Endometrium (tissue), 2 donors: Measurements from ENCODE around the gene HOXB3.

Source experiments
- FAIRE-seq: peaks from 2 replicates; lab custom pipeline; 2012; peaks lifted over from hg19 to GRCh38; lab: Jason Lieb, UNC
- donor health status: control.
- donor health status: control.

Gene HOXB3

DNA sequence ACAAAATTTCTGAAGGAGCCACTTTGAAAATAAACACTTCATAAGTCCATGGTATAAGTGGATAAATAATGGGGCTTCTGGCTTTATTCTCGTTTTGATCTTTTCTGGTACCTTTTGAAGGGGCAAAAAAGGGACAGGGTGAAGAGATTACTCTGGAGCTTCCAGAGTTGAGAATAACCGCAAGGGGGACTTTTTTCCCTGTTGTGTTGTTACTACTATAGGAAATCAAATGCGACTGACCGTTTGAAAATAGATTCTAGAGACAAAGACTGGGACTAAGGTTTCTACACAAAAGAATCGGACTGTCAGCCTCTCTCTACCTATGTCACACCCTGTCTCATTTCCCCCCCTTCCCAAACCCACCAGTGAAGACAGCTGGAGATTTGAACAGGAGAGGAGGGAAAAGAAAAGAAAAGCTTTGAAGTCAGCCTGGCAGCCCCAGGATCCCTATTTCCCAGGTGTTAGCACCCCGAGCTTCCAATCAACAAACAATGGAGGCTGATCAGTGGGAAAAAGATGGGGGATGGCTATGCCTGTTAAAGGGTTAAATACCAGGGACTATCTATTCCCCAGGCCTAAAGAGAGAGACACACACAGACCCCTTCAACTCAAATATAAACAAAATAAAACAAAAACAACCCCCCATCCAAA lies 20.2 kb downstream of the HOXB3 start:
- FAIRE-seq, result no peak

DNA sequence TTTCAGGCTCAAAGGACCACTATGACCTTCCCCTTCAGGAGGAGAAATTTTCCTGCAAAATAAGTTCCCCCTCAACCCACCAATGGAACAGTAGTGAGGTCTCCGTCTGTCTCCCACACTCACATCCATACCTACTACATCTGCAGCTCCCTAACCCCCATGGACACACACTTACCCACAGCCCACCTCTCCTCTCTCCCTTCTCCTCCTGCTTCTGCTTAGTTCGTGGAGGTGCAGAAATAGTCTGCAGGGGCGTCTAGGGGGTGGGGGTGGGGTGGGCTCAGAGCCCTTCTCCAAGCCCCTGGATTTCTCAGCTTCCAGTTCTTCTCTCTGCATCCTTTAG lies 20.8 kb downstream of the HOXB3 start:
- FAIRE-seq, result no peak

DNA sequence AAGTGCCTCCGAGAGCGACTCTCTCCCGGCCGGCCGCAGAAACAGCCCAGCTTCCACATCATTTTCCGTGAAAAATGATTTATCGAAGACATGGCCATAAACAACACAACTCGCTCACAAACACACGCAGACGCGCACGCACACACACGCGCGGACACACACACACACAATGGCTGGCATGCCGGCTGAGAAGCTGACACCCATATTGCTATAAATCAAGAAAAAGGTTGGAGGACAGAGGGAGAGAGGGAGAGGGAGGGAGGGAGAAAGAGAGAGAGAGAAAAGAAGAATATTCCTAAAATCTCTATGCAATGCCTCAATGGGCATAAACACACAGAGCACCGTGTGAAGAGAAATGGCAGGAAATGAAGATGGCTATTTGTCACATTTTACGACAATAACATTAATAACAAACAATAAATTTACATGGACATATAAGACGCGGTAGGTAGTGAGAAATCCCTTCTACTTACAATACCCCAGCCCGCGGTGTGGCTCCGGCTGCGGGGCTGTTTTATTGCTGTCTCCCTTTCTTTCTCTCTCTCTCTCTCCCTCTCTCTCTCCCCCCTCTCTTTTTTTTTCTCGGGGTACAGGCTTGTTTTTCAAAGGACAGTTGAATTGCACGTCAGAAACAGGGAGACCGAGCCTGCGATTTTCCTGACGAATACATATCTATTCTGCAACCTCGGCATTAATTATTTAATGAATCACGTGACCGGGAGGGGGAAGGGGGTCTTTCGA lies 21.4 kb downstream of the HOXB3 start:
- no peak for FAIRE-seq

DNA sequence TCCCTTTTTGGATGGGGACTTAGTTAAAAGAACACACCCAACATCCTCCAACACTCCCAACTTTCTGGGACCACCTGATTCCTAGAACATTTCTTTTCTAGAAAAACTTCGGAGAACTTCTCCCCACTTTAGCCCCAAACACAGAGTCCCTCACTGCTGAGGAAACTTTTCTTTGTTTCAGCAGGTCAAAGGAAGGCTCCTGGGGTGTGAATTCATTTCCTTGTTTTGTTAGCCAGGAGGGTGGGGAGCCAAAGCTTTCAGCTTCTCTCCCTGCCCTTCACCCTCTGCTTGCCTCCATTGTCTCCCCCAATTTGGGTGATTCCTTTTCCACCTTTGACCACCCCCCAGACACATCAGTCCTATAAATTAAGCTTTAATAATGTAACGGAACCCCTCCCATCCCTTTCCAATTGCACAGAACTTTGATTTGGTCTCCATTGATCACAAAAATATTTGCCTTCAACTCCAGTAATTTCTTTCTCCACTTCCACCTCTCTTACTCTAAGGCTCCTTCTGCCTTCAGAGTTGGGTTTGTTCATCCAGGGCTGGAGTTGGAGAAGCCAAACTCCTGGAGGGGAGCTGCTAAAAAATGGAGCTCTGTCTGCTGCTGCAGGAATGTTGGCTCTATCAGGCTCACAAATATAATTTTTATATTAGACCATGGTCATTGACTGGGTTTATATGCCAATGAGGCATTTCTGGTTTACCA lies 22.2 kb downstream of the HOXB3 start:
- no peak for FAIRE-seq

DNA sequence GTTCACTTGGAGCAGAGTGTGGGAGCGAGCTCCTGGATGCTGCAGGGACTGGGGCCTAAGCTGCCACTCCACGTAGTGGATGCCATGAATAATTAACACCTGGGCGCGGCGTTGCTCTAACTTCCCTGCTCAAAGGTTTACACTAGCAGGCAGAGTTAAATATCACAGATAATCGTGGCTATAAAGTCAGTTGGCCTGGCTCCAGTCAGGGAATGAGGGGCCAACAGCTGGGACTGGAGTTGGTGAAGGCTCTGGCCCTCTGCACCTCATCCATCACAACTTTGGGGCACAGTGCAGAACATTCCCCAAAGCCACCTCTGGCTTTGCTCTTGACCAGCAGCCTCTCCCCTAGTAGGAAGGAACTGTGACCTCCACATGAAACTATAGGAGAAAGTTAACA lies 22.8 kb downstream of the HOXB3 start:
- no peak for FAIRE-seq

DNA sequence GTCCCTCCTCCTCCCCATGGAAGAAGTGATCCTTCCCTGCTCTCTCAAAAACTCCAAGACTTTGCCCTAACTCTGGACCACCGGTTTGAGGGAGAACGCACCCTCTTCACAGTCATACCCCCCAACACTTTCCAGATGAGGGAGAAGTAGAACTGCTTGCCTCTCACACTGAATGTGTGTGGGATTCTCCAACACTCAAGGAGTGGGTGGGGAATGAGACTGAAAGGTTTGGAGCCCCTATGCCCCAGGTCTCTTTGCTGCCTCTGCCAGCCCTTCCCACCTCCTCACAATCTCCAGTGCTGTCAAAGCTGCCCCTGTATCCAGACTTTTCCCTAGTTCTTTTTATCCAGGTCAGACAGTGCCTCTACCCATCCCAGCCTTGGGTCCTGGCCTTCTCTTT lies 23.3 kb downstream of the HOXB3 start:
- FAIRE-seq, result no peak

DNA sequence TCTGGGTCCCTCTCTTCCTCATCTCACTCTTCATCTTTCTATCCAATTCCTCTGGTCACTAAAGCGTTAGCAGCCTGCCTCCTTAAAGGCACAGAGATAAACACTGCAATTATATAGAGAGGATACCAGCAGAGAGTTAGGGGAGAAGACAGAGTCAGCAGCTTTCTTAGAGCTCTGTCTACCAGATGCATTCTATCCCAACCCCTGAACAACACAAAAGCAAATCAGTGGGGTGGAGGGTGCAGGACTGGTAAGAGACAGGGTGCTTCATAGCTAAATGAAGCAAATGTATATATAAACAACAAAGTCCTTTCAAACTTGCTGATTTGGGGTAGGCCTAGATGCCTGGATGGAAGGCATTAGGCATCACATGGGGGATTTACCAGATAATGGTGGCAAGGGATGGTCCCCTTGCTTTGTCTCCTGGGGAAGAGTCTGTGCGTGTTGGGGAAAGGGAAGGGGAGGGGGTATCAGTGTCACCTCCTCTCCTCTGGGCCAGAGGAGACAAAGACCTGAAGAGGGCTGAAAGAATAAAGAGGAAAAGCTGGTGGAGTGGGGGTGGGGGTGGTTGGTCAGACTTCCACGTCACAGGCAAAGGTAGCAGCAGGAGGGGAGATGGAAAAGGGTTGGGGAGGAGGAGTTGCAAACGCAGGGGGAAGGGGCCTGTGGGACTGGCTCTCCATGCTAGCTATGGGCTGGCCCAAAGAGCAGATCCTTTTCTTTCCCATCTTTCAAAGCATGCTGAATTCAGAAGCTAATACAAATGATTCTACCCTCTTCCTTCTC lies 23.9 kb downstream of the HOXB3 start:
- FAIRE-seq, result no peak

DNA sequence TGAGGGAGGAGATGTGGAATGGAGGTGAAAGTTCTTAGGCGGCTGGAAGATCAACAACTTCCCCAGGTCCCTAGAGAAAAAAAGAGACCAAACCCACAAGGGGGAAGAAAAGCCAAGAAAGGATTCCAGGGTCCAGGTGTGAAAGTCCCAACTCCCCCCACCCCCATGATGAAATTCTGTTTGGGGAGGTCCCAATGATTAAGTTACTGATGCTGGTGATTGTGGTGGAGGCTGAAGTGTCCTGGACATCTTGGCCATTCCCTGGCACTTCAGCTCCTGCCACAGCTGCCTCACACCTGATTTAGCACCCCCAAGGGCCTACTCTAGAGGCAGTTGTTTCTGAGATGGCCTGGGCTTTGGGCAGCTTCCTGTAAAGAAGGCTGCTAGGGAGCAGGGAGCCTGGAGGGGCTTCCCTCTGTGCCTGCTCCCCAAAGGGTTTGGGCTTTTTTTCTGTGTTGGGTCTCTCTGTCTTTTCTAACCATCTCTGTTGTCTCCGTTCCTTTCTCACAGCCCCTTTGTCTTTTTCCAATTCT lies 25.0 kb downstream of the HOXB3 start:
- no peak for FAIRE-seq

DNA sequence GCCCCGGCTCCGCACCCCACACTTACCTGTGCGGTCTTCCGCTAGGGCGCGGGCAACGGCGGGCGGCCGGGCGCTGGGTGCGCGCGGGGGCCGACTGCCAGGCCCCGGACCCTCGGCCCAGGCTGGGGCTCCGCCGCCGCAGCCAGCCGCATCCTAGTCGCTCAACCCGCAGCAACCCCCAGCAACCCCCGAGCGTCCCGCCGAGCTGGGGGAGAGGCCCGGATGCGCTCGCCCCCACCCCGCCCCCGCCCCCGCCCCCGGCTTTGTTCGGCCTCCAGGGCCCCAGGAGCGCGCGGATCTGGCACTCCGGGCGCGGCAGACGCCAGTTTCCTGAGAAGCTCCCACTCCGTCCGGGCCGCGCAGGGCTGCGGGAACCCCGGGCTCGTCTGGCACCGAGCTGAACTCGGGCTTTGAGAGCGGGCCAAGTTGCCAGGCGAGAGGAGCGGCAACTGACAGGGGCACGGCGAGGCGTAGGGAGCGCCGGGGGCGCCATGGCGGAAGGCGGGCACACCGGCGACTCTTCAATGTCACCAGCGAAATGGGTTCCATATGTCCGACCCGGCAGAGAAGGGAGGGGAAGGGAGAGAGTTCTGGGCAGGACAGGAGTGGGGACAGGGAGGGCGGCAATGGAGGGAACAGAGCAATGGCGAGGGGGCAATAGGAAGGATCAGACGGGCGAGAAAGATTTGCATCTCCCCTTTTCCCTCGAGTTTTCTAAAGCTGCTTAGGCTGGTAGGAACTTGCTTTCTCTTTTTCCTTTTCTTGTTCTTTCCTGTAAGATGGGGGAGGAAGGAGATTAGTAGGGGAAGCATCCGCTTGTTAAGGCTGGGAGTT lies 25.6 kb downstream of the HOXB3 start:
- no peak for FAIRE-seq

DNA sequence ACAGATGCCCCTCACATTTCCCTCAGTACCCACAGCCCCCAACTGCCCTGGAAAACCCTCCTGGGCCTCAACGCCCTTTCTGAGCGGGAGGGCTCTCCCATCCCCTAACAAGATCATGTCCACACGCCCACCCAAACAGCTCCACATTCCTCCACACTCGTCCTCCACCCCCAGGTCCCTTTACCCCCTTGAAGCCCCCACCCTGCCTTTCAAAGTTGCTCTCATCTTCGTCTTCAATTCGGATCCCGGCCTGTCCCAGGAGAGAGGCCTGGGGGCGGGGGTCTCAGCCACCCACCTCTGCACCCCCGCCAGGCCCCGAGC lies 26.2 kb downstream of the HOXB3 start:
- no peak for FAIRE-seq

DNA sequence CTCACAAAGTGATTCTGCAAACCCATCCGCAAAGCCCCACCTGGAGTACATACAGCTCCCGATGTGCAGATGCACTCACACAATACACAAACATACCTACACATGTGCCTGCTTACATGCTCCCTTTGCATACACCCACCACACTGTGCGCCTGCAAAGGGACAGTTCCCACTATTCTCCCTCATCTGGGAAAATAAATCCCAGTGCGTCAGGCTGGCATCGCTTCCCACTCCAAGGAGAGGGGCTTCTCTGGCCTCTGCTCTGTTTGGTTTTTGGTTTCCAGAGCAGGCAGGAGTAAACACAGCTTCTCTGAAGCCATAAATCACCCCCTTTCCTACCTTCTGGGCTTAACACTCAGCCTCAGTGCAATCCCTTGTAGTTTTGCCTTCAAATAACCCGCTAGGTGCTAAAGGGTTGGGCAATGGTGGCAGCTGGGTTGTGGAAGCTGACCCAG lies 26.6 kb downstream of the HOXB3 start:
- FAIRE-seq, result no peak

DNA sequence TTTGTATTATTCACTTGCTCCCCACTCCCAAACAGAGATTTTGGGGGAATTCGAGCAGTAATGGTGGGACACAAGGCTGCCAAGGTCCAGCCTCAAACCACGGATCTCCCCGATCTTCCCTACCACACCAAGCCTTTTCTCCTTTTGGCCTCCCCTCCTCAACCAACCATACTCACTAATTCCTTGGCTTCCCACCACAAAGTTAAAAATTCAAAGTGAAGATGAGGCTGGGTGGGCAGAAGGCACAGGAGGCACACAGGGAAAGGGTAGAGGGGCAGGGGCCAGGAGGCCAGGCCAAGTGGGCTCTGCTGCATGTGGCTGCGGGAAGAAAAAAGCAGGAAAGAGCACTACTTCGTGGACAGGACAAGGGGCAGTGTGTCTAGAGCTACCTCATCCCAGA lies 27.1 kb downstream of the HOXB3 start:
- FAIRE-seq, result no peak

DNA sequence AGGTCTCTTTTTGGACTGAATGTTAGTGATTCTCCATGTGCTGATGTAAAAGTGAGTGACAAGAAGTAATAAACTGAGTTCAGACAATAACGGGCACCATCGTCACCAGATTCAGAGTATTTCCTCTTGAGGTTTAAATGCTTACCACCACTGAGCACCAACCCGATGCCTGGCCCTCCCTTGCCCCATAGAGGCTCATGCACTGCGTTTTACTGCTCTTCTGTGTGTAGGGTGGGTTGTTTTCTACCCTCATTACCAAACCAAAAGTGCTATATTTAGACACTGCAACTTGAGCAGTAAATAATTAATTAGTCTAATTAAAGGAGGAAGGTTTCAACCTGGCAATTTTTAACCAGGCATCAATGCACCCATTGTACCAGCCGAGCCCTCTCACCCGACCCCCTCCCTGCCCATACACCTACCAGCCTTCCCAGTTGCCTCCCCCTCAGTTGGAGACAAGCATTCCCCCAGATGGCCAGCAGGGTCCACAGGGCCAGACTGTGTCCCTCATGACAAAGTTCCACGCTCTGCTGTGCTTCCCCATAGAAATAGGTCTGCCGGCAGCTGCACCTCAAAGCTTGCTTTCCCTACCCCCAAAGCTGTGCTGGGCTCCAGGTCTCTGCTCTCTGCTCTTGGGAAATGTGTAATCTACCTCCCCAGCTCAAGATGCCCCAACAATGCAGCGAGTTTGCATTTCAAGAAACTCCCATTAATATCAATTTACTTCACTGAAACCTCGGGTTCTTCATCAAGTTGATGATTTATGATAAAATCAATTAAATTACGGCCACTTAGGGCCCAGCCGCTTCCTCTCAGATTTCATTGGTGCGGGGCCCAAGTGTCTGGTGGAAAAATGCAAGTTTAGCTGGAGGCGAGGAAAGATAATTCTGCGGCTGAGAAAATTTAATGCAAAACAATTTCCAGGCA lies 27.9 kb downstream of the HOXB3 start:
- no peak for FAIRE-seq

DNA sequence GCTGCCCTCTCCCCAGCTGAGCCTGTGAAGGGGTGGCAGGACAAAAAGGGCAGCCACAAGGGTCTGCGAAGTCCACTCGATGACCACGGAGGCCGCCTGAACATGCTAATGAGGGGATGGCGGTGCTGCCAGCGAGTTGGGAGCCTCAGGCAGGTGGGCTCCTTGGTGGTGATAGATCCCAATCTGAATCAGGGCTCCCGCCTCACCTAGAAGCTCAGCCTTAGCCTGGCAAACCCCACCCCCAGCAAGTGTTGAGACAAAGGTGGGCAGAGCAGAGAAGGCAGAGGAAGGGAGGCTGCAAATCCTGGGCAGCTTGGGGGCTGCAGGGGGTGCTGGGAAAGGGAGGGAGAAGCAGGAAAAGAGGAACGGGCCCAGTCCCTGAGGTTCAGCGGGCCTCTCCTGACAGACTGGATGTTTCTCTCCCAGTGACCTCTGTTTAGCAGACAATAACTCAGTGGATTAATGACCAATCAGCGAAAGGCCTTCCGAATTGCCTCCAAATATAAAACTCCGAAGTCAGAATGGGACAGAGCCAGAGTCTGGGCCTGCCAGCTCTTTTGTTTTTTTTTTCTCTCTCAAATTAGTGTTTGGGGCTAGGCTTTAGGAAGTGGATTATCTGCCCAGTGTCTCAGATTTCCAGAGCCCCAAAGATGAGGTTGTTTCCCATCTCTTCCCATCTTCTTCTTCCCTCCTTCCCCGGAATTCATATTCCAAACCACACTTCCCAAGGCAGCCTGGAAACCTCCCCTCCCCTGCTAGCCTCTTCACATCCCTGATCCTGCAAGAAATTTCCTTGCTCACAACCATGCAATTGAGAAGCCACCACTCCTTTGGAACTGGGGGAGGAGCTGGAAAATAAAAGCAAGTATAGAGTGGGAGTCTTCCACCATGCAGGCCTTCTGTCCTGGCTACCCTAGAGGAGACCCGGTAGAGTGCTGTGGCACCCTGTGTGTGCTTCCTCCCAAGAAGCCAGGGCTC lies 29.9 kb downstream of the HOXB3 start:
- no peak for FAIRE-seq

DNA sequence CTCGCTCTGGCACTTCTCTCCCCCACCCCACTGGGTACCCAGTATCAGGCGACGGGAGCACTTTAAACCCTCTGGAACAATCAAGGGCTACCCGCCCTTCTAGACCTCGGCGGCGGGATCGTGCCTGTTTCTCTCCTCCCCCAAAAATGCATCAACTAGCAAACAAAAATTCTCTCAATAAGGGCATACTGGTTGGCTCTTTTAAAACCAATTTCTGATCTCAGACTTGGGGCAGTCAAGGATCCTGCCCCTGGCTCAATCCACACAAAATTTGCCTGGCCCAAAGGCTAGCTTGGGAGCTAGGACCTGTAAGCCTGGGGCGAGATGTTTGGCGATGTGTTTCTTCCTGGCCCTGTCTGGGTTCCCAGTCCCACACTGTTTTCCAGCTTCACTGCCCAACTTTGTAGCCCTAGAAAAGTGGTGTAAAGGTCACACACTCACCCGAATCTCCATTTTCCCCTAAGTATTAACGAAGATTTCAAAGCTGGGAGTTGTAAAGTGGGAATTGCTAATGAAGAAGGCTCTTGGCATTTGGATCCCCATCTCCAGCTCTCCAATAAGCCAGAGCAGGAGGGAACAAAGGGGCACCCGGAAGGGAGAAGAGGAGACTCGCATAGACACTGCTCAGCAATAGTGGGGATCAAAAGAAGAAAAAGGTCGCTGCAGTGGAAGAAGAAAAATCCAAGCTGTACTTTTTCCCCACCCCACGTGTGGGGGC lies 30.8 kb downstream of the HOXB3 start:
- no peak for FAIRE-seq

DNA sequence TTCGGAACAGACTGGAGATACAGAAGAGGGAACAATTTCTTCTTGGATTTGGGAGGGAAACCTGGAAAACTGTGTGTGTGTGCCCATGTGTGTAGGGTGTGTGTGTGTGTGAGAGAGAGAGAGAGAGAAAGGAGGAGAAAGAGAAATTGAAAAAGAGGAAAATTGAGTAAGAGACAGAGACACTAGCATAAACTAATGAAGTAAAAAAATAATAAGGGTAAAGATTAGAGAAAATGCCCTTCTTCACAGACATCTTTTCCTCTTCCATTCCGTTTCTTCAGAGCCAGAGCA lies 31.3 kb downstream of the HOXB3 start:
- no peak for FAIRE-seq

DNA sequence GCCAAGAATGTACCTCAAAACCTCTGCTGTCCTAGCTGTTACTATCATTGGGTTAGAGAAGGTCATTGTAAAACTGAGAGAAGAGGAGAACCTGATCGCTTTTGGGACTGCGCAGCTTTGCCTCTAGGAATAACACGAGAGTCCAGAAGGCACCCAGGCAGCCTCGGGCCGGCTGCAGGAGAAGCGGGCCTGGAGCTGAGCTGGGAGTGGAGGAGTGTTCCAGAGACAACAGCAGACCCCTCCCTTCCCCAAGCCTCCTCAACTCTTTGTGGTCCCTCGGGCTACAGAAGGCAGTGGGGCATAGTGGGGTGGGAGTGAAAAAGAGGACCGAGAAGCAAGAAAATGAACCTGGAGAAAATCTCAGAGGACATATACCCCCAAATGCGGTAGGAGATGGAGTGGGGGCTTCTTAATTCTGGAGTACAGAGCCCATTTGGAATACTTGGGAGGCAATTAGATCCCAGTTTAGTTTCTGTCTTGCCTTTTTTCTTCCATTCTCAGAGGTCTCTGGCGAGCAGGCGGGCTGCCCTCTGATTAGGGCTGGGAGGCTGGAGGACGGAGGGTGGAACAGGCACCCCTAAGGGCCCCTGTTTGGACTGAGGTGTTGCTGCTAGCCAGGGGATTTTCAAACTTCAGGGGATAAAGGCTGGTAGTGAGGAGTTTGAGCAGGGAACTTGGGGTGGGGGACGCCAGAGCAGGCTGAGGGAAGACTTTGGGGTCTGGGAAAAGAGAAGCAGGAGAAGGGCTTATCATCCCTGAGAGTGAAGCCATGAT lies 31.8 kb downstream of the HOXB3 start:
- FAIRE-seq, result no peak
